GM21737 (cell line): ENCODE results near the gene SLC3A2.

Source experiments
- ATAC-seq: cut with Tn5 transposase; IDR thresholded peaks from one replicate; pipeline ENCODE4 v1.9.1; 2021; ENCODE audit warnings: mild to moderate bottlenecking, moderate library complexity; ENCODE audit not compliant: unreplicated experiment

Gene SLC3A2

GRCh38 chr11:62879235-62879978 lies 1.3 kb upstream of the SLC3A2 start:
- ATAC-seq, result no peak

GRCh38 chr11:62880231-62880802 lies 379 bp upstream of the SLC3A2 start:
- ATAC-seq, result peak; percentile 16

DNA sequence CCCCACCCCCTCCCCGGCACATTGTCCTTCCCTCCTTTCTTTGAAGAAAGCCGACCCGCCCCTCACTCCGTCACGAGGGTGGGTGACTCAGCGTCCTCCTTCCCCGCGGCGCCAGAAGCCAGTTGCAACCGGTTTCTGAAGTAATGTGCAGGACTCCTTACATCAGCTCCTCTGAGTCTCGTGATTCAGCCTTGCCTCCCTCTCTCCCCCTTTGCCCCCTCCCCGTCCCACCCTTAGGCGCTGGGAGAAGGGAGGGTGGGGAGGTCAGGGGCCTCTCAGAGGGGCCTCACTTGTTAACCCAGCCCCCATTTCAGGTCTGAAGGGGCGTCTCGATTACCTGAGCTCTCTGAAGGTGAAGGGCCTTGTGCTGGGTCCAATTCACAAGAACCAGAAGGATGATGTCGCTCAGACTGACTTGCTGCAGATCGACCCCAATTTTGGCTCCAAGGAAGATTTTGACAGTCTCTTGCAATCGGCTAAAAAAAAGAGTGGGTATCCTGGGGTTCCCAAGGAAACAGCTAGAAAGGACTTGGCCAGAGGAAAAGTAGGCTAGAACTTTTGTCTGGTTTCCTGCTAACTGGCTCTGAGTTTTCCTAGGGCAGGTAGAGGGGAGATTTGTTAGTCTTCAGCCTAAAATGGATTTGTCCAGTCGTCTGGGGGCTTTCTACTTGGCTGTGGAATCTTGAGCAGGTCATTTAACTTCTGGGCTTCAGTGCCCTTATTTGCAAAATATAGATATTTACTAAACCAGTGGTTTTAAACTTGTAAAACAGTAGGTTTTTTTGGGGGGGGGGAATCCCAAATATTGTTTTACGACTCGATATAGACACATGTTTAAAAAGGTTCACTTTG lies 1.1 kb downstream of the SLC3A2 start:
- peak; percentile 44 for ATAC-seq

GRCh38 chr11:62882431-62882749 lies 1.7 kb downstream of the SLC3A2 start:
- ATAC-seq, result no peak

DNA sequence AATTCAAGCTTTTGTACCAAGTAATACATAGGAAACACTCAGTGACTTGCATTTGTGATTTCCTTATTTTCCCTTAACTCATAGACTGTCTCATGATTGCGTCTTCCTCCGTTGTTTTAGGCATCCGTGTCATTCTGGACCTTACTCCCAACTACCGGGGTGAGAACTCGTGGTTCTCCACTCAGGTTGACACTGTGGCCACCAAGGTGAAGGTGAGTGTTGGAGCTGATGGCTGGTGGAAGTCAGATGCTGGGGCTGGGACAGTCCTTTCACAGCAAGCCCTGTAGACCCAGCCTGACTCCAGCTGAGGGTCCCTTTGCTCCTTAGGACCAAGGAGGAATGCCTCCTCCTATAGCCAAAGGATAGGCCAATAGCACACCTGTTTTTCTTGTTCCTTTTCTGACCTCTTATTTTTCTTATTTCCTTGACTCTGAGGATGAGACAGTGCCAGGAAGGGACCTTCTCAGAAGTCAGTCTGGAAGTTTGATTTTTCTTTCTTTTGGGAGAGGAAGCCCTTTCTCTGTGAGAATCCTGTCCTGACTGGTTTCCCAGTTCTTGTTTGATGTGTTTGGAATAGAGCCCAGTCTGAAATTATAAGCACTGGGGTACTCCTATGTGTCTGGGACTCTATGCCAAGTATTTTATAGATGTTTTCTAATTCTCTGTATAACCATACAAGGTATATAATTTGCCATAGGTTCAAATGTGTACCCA lies 2.2 kb downstream of the SLC3A2 start:
- no peak for ATAC-seq

- no peak for ATAC-seq
Measured at GRCh38 chr11:62883673-62884072, 3.0 kb downstream of the SLC3A2 start.

DNA sequence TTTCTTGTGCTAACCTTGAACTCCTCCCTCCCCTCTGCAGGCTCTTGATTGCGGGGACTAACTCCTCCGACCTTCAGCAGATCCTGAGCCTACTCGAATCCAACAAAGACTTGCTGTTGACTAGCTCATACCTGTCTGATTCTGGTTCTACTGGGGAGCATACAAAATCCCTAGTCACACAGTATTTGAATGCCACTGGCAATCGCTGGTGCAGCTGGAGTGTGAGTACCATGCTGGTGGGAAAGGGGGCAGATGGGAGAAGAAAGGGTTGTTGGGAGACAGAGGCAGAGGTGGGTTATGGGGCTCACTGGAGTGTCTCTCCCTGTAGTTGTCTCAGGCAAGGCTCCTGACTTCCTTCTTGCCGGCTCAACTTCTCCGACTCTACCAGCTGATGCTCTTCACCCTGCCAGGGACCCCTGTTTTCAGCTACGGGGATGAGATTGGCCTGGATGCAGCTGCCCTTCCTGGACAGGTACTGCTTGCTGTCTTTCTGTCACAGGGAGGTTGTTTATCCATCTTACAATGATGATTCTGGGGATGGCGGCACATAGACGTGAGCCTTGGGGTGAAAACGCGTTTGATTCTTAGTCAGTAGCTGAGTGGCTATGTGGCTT lies 4.5 kb downstream of the SLC3A2 start:
- no peak for ATAC-seq

- ATAC-seq, result no peak
Measured at GRCh38 chr11:62888406-62888805, 7.7 kb downstream of the SLC3A2 start.

- no peak for ATAC-seq
Measured at GRCh38 chr11:62889126-62889483, 8.4 kb downstream of the SLC3A2 start.

GRCh38 chr11:62889484-62890437 lies 9.1 kb downstream of the SLC3A2 start:
- ATAC-seq, result no peak

DNA sequence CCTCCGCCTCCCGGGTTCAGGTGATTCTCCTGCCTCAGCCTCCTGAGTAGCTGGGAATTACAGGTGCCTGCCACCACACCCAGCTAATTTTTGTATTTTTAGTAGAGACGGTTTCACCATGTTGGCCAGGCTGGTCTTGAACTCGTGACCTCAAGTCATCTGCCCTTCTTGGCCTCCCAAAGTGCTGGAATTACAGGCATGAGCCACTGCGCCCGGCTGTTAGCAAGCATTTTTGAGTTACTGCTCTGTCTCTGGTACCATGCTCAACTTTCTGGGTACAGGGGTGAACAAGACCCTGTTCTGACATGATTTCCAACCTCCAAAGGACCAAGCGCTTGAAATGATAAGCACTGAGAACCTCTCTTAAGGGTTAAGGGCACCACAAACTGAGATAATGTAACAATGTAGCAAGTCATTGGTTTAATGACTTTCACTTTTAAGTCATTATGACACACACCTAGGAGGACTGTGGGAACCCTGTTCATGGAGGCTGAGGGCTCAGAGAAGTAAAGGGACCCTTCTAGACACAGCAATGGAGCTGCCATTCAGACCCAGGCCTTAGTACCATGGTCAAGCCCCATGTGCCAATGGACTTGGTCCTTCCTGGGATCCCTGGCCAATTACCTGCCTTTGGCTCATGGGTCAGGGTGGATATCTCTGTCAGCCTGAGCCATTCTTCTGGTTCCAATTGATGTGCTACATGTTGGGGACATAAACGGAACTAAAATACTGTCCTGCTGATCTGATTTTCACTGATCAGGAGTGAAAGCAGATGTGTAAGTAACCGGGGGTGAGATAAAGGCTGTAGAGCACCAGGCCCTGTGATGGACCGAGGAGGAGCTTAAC lies 11.6 kb downstream of the SLC3A2 start:
- no peak for ATAC-seq

GRCh38 chr11:62895501-62895900 lies 14.8 kb downstream of the SLC3A2 start:
- ATAC-seq, result no peak

DNA sequence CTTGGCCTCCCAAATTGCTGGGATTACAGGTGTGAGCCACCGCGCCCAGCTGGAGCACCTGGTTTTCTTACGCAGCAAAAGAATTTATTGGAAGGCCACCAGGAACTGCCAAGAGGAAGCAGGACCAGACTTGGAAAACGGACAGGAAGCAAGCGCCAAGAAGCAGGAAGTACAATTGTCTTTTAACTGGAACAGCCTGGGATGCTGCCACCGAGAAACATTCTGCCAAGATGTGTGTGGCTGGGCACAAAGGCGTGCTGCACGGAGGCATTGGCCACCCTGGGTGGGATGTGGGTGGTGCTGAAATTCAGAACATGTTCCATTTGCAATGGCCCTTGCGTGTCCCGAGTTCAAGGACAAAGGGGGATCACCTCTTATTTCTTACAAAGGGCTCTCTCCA lies 15.4 kb downstream of the SLC3A2 start:
- no peak for ATAC-seq

- no peak for ATAC-seq
Measured at GRCh38 chr11:62897311-62897710, 16.6 kb downstream of the SLC3A2 start.

DNA sequence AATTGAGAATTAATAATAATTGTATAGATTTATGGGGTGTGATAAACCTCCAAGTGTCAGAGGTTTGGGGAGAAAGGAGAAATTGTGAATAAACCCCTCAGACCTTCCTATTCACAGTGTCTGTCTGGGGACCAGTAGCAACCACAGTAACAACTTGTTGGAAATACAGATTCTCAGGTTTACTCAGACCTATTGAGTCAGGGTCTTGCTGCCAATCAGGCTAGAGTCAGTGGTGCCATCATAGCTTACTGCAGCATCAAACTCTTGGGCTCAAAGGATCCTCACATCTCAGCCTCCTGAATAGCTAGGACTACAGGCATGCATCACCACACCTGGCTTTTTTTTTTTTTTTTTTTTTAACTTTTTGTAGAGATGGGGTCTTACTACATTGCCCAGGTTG lies 17.3 kb downstream of the SLC3A2 start:
- ATAC-seq, result no peak

DNA sequence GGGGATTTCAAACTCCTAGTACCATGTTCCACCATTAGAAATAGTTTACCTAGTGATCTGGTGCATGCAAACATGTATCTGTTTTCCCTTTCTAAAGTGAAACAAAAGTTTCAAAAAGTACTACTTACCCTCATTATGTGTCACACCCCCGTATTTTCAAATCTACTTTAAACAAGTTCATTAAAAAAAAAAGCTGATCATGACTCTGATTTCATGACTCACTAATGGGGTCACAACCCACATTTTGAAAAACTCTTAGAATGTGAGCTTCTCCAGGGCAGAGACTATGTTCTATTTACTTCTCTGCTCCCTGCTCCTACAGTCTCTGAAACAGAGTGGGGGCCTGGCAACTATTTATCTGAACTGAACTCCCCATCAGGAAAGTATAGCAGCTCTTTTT lies 22.2 kb downstream of the SLC3A2 start:
- no peak for ATAC-seq

DNA sequence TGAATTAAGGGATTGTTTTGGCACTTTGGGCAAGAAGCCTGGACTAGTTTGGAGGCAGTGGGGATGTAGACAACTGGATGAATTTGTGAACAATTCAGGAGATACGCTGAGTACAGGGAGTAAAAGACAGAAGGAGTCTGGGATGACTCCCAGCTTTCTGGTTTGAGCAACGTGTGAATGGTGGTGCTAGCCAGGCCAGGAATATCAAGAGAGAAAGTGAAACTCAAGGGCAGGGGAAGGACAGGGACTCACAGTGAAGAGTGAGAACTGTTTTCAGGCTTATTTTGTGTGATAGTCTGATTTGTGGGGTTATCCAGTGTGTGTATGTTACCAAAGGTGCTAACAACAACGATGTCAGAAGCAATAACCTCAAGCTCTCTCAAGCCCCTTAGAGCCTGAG lies 24.6 kb downstream of the SLC3A2 start:
- ATAC-seq, result no peak

DNA sequence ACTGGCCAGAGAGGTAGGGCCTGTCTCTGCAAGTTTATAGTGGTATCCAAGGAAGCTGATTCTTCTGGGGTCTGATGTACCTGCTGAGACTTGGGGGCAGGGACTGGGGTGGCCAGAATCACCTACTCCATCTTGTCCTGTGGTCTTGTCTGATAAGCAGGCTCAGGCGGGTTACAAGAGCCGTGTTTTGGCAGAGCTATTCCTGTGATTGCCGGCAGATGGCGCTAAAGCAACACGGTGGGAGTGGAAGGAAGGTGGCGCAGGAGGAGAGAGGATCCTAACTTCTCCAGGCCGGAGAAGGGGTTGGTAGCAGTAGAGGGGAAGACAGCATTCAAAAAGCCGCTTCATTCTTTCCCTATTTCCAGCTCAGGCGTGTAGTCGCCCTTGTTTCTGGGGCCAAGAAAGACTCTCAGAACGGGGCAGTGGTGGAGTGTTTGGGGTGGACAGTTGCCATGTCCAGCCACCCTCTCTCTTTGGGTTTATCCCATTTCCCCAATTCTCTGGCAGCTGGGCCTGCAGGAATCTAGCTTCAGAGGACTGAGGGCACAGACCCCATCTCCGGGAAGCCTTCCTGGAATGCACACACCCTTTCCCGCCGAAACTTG lies 25.3 kb downstream of the SLC3A2 start:
- ATAC-seq, result peak; percentile 56
